Measurements from ENCODE around the gene GIPR. TPM values are rescaled to one million over a fixed set of nuclear protein-coding genes. Genes with fewer than 3 reads are reported as not detected.

The GIPR gene
- total RNA-seq, 2 experiments from 2014 or later, result 7.0 to 9.2 TPM

DNA sequence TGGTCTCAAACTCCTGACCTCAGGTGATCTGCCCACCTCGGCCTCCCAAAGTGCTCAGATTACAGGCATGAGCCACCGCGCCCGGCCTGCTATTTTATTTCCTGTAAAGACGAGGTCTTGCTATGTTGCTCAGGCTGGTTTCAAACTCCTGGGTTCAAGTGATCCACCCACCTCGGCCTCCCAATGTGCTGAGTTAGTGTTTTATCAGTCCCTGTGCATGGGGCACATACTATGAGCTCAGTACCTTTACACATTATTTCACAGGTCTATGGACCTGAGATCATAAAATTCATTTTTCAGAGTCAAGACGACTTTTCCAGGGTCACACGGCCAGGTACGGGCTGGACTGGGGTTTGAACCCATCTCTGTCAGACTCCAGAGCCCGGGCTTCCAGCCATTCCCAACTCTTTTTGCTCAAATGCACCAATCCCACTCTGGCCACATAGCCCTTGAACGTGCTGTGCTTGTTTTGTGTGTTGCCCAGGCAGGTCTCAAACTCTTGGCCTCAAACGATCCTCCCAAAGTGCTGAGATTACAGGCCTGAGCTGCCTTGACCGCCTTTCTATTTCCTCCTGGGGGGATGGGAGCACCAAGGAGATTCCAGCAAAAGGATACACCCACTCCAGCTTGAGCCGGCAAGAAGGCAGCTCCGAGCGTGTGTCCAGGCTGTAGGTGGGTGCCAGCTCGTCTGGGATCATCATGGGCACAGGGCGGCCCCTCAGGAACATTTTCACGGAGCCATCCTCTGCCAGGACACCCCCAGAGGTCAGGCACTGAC is 29.9 kb upstream of the GIPR start:
- Mint-ChIP-seq H3K9me3 (ENCODE audit: insufficient read depth) (no peaks in the 10 kb centered on the region), H3K27me3 (ENCODE audit: low read depth) (no peaks in the 10 kb centered on the region), H3K4me3 (peak overlapping the region; percentile 92), H3K27ac (peak overlapping the region; percentile 90), H3K4me1 (ENCODE audit: low read depth) (peaks cover 42% of the 10 kb centered on the region), H3K36me3 (ENCODE audit: low read depth) (peaks cover 16% of the 10 kb centered on the region)
- CTCF ChIA-PET, result interaction anchor here (0.6 to 7.2 kb wide), 9 partner anchors 9 to 152 kb away, joined by 3 to 47 read pairs (median 3); partner anchors contain the start of genes GPR4 and QPCTL
- no peak for ATAC-seq
- POLR2A ChIA-PET, result interaction anchor here (0.6 to 1.1 kb wide), 3 partner anchors 18 to 123 kb away, joined by 3 to 4 read pairs (median 3); no protein-coding TSS in a partner anchor
- DNase-seq, result no peak

- DNase-seq (peak; percentile 72), ATAC-seq (peak; percentile 24)
- Mint-ChIP-seq H3K4me1 (ENCODE audit: low read depth) (peaks cover 49% of the 10 kb centered on the region), H3K9me3 (ENCODE audit: insufficient read depth) (no peaks in the 10 kb centered on the region), H3K4me3 (peak within 1 kb of the TSS; percentile 92), H3K27ac (peak within 1 kb of the TSS; percentile 90), H3K27me3 (ENCODE audit: low read depth) (no peaks in the 10 kb centered on the region), H3K36me3 (ENCODE audit: low read depth) (peaks cover 15% of the 10 kb centered on the region)
- POLR2A ChIA-PET, result interaction anchor here (1.1 kb wide), 1 partner anchor 41 kb away, joined by 4 read pairs; no protein-coding TSS in a partner anchor
- CTCF ChIA-PET, result interaction anchor here (0.7 to 7.2 kb wide), 8 partner anchors 10 to 153 kb away, joined by 3 to 47 read pairs (median 3); partner anchors contain the start of gene GPR4
Measured at GRCh38 chr19:45638930-45639729, 28.9 kb upstream of the GIPR start, which contains the start of gene EML2. TSS of gene EML2 (minus strand) at chr19:45639397. CDS start at chr19:45639376, 21 bp downstream.

- Mint-ChIP-seq H3K4me1 (ENCODE audit: low read depth) (peaks cover 61% of the 10 kb centered on the region), H3K27ac (peak overlapping the region; percentile 99), H3K27me3 (ENCODE audit: low read depth) (peaks cover 2% of the 10 kb centered on the region), H3K4me3 (peak overlapping the region; percentile 92), H3K36me3 (ENCODE audit: low read depth) (peaks cover 15% of the 10 kb centered on the region), H3K9me3 (ENCODE audit: insufficient read depth) (no peaks in the 10 kb centered on the region)
- ChIA-PET CTCF (interaction anchor here (0.7 to 7.2 kb wide), 19 partner anchors 10 to 201 kb away, joined by 3 to 47 read pairs (median 14); partner anchors contain the start of genes GIPR, GPR4, QPCTL and SNRPD2), POLR2A (interaction anchor here (0.9 to 2.0 kb wide), 6 partner anchors 10 to 132 kb away, joined by 3 to 10 read pairs (median 5); no protein-coding TSS in a partner anchor)
- no peak for ATAC-seq
- DNase-seq, result peak; percentile 75
Measured at GRCh38 chr19:45640849-45641273, 27.2 kb upstream of the GIPR start.

DNA sequence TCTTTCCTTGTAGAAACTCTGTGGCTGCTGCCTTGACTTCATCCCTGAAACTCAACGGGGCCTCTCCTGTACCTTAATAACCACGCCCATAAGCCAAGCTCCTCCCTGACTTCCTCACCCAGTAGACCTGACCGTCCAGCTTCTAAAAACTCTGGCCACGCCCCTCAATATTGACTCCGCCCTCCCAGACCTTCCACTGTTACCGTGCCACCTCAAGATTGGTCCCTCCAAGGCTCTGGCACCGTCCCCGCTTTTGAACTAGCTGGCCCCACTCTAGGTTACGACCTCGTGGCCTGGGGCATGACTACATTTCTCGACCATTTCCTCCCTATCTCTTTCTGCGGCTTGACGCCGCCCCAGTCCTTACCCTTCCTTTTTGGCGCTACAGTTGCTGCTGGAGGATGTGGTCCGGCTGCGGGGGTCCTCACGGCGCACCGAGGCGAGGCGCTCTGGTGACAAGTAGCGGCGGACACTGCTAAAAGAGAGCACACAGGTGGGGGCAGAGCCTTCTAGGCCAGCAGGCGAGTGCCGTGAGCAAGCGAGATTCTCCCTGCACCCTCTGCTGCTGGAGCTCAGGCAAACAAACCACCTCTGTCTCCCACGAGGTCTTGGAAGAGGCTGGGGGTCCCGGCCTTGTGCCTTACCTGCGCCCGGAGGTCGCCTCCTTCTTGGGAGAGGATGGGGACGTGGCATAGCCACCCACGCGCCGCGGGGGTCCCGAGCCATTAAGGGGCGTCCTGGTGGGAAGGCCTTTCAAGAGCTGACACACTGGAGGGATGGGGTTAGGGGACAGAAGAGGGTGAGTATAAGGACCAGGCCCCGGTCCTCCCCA is 26.5 kb upstream of the GIPR start:
- Mint-ChIP-seq H3K27ac (peak overlapping the region; percentile 99), H3K27me3 (ENCODE audit: low read depth) (peaks cover 2% of the 10 kb centered on the region), H3K4me1 (ENCODE audit: low read depth) (peaks cover 68% of the 10 kb centered on the region), H3K9me3 (ENCODE audit: insufficient read depth) (no peaks in the 10 kb centered on the region), H3K36me3 (ENCODE audit: low read depth) (peaks cover 15% of the 10 kb centered on the region), H3K4me3 (peak overlapping the region; percentile 92)
- CTCF ChIA-PET, result interaction anchor here (0.6 to 7.2 kb wide), 44 partner anchors 7 to 237 kb away, joined by 3 to 47 read pairs (median 5); partner anchors contain the start of genes ERCC1, GIPR, GPR4 and OPA3
- DNase-seq (peak; percentile 95), ATAC-seq (peak; percentile 47)
- POLR2A ChIA-PET, result interaction anchor here (0.7 to 2.0 kb wide), 13 partner anchors 11 to 163 kb away, joined by 3 to 10 read pairs (median 4); partner anchors contain the start of genes GIPR and QPCTL

DNA sequence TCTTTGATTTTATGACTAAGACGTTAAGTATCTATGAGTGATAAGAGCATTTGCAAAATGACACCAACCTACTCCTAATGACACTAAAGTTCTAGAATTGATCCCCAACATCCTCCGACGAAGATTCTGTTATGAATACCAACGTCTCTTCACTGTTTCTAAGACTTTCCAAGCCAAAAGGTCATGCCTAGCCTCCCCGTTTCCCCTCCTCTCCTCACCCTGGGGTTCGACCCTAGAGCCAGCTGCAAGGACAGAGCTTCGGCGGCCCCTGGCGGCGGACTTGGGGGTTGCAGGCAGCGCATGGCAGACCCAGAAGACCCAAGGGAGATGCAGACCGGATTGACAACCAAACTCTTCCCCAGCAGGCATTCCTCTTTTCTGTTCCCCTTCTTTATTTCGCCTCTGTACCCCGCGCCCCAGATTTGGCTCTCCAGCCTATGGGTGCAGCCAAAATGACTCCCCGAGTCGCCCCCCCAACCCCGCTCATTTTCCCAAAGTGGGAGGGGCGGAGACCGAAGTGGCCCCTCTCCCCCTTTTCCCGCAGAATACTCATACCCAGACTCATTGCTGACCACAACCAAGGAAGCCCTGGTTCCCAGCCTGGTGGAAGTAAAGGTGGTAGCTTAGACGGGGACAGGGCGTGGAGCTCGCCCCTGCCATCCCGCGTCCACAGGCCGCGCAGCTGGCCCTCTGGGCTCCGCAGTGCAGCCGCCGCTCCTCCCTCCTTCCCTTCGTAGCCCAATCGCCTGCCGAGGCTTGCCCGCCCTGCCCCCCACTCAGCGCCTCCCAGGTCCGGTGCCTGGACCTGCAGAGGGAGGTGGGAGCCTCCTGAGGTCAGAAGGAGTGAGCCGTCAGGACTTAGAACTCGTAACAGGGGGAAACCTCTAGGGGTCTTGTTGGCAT is 24.7 kb upstream of the GIPR start:
- H3K27ac Mint-ChIP-seq, result peak overlapping the region; percentile 87
- ChIA-PET CTCF (interaction anchor here (0.6 to 7.2 kb wide), 28 partner anchors 9 to 219 kb away, joined by 3 to 47 read pairs (median 6); partner anchors contain the start of genes ERCC1, GIPR, GPR4 and PPM1N), POLR2A (interaction anchor here (0.7 to 1.1 kb wide), 2 partner anchors 43 to 74 kb away, joined by 3 to 4 read pairs; no protein-coding TSS in a partner anchor)
- H3K4me1 Mint-ChIP-seq (ENCODE audit: low read depth), result peaks cover 65% of the 10 kb centered on the region
- H3K4me3 Mint-ChIP-seq, result peak overlapping the region; percentile 54
- peaks cover 2% of the 10 kb centered on the region for H3K27me3 Mint-ChIP-seq (ENCODE audit: low read depth)
- ATAC-seq (peak; percentile 12), DNase-seq (peak; percentile 93)
- H3K9me3 Mint-ChIP-seq (ENCODE audit: insufficient read depth), result no peaks in the 10 kb centered on the region
- peaks cover 10% of the 10 kb centered on the region for H3K36me3 Mint-ChIP-seq (ENCODE audit: low read depth)

GRCh38 chr19:45643927-45644771 is 23.9 kb upstream of the GIPR start:
- no peak overlapping the region for H3K4me3 Mint-ChIP-seq
- CTCF ChIA-PET, result interaction anchor here (0.6 to 7.2 kb wide), 13 partner anchors 24 to 166 kb away, joined by 3 to 47 read pairs (median 13); partner anchors contain the start of genes GIPR, GPR4 and QPCTL
- H3K4me1 Mint-ChIP-seq (ENCODE audit: low read depth), result peaks cover 57% of the 10 kb centered on the region
- ATAC-seq (no peak), DNase-seq (no peak)
- no peaks in the 10 kb centered on the region for H3K9me3 Mint-ChIP-seq (ENCODE audit: insufficient read depth)
- POLR2A ChIA-PET, result no interaction called here
- H3K27ac Mint-ChIP-seq, result no peak overlapping the region
- peaks cover 2% of the 10 kb centered on the region for H3K27me3 Mint-ChIP-seq (ENCODE audit: low read depth)
- H3K36me3 Mint-ChIP-seq (ENCODE audit: low read depth), result peaks cover 3% of the 10 kb centered on the region

DNA sequence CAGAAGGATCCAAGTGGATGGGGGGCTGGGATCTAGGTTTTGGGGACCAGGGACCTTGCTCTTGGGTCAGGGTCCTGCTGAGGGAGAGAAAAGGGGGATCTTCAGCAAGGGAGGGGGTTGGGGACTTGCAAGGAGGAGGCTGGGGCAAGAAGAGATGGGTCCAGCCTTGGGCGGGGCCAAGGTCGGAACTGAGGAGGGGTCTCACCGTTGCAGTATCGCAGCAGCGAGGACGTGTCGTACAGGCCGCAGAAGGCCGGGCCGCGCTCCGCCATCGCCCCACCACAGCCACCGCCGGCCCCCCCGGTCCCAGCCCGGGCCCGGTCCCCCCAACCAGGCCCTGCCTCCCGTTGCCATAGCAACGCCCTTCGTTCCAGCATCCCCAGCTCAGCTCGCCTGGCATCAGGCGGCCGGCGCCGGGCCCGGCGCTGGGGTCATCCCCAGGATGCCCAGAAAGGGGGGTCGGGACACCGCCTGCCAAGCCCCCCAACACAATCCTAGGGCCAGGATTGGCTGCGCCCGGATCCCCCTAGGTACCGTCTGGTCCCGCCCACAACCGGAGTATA is 22.9 kb upstream of the GIPR start:
- Mint-ChIP-seq H3K9me3 (ENCODE audit: insufficient read depth) (no peaks in the 10 kb centered on the region), H3K4me3 (peak overlapping the region; percentile 76), H3K4me1 (ENCODE audit: low read depth) (peaks cover 52% of the 10 kb centered on the region), H3K27ac (no peak overlapping the region), H3K36me3 (ENCODE audit: low read depth) (peaks cover 3% of the 10 kb centered on the region), H3K27me3 (ENCODE audit: low read depth) (peaks cover 2% of the 10 kb centered on the region)
- no peak for ATAC-seq
- DNase-seq, result no peak
- ChIA-PET CTCF (interaction anchor here (0.9 to 2.1 kb wide), 10 partner anchors 14 to 241 kb away, joined by 3 to 18 read pairs (median 6); partner anchors contain the start of genes GIPR, QPCTL and SNRPD2), POLR2A (interaction anchor here (0.8 kb wide), 1 partner anchor 29 kb away, joined by 3 read pairs; no protein-coding TSS in a partner anchor)

GRCh38 chr19:45645631-45646344 is 22.2 kb upstream of the GIPR start:
- Mint-ChIP-seq H3K9me3 (ENCODE audit: insufficient read depth) (no peaks in the 10 kb centered on the region), H3K36me3 (ENCODE audit: low read depth) (peaks cover 1% of the 10 kb centered on the region), H3K27me3 (ENCODE audit: low read depth) (peaks cover 2% of the 10 kb centered on the region), H3K27ac (peak overlapping the region; percentile 64), H3K4me1 (ENCODE audit: low read depth) (peaks cover 47% of the 10 kb centered on the region), H3K4me3 (peak overlapping the region; percentile 76)
- peak; percentile 87 for DNase-seq
- POLR2A ChIA-PET, result interaction anchor here (0.8 to 0.9 kb wide), 2 partner anchors 29 to 72 kb away, joined by 3 to 4 read pairs; no protein-coding TSS in a partner anchor
- ATAC-seq, result peak; percentile 59
- CTCF ChIA-PET, result interaction anchor here (0.7 to 2.1 kb wide), 12 partner anchors 10 to 242 kb away, joined by 3 to 18 read pairs (median 6); partner anchors contain the start of genes GIPR, QPCTL and SNRPD2

All from activated CD8-positive, alpha-beta T cell treated with anti-CD3 and anti-CD28 coated beads, Interleukin-2, amount 10 ng/mL, durations not matched to agents 7 days and 5 days (primary cell).